Endothelial cell of umbilical vein (primary cell): ENCODE data around the gene SSX7.
"Not testable (repeated sequence)": the region's sequence is repeated elsewhere in the genome, so short reads cannot be mapped to it uniquely, and the experiment has no call there.

Experiments used
- CTCF ChIP-seq, 2 donors: IDR thresholded peaks; 1 replicate in 1 of 2; 2 replicates in 1 of 2; pipeline ENCODE4 v1.5.1; 2011; ENCODE audit warnings: low read length in 2 of 2, mild to moderate bottlenecking in 2 of 2, moderate library complexity in 2 of 2, control low read depth in 1 of 2, inconsistent platforms in 1 of 2, low read depth in 1 of 2; ENCODE audit not compliant: insufficient read depth in 1 of 2; ENCODE audit errors: extremely low read depth in 1 of 2
- EZH2 ChIP-seq: IDR thresholded peaks from 2 replicates; pipeline ENCODE4 v1.6.1; 2012; ENCODE audit warnings: borderline replicate concordance, low read depth, mild to moderate bottlenecking, moderate library complexity, low read length, inconsistent platforms; ENCODE audit not compliant: severe bottlenecking
- FOS ChIP-seq: IDR thresholded peaks from 2 replicates; pipeline ENCODE4 v1.6.1; 2011; ENCODE audit warnings: mild to moderate bottlenecking, low read length, moderate library complexity, borderline replicate concordance; ENCODE audit not compliant: insufficient read depth
- MAX ChIP-seq: IDR thresholded peaks from 2 replicates; pipeline ENCODE4 v1.6.1; 2011; ENCODE audit not compliant: insufficient read depth, insufficient read length
- MYC ChIP-seq: IDR thresholded peaks from one replicate; pipeline ENCODE4 v1.6.1; 2011; ENCODE audit warnings: mild to moderate bottlenecking, low read depth, low read length
- POLR2A ChIP-seq: IDR thresholded peaks from 2 replicates; pipeline ENCODE4 v1.6.1; 2012; ENCODE audit warnings: low read depth, mild to moderate bottlenecking, control low read depth, low read length
- POLR2AphosphoS5 ChIP-seq: IDR thresholded peaks from 2 replicates; pipeline ENCODE4 v1.6.1; 2012; ENCODE audit warnings: low read depth, mild to moderate bottlenecking, control low read depth, low read length, moderate library complexity; ENCODE audit not compliant: insufficient read depth

DNA sequence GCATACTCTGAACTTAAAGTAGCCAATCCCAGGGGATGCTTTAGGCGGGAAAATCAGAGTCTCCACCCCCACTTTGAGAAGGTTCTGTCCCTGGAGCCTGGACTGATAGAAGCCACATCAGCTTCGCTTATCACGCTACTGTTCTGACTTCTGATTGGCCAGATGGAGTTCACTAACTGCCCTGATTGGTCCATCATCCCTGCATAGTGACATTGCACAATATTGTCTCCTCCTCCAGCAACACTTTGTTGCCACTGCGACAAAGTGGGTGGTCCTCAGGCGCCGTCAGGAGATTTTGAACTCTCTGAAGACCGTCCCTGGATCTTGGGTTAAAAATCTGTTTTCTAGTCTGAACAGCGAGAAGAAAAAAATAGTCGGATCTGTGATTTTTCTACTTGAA, at the start of gene SSX7:
- TF ChIP-seq CTCF (IDR thresholded peaks at IDR 0.05; ENCODE audit: extremely low read depth in 1 of 2, insufficient read depth in 1 of 2, low read depth in 1 of 2, low read length in 2 of 2); EZH2; POLR2A; MYC; MAX; POLR2AphosphoS5; FOS: not testable (repeated sequence)
